ENCODE results near the gene P2RY12. TPM values are rescaled to one million over a fixed set of nuclear protein-coding genes. Genes with fewer than 3 reads are reported as not detected.

The P2RY12 gene
- total and polyA plus RNA-seq, 12 donors = 0.37 to 13.2 (median 2.6) TPM

DNA sequence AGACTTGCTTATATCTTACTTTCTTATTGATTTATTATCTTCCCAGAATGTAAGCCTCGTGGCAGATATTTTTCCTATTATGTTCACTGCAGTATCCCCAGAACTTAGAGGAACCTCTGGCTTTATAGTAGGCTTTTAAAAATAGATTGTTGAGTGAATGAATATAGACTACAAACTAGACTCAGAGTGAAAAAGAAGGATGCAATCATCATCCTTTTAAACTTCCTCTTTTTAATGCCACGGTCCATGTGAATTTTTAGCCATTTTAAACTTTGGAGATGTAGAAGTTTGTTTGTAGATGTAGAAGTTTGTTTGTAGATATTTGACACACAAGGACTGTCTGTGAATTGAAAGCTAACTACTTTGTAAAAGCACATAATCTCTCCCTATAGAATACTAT, 7.2 kb upstream of the P2RY12 start:
- Histone ChIP-seq H3K9me3 (replicated peaks in 1 of 3) (no peaks in the 10 kb centered on the region), H3K4me3 (no peak overlapping the region), H3K4me1 (replicated peaks in 1 of 2) (no peaks in the 10 kb centered on the region), H3K27ac (no peak overlapping the region), H3K36me3 (replicated peaks in 1 of 2) (no peaks in the 10 kb centered on the region), H3K27me3 (no peaks in the 10 kb centered on the region)
- TF ChIP-seq POLR2A (IDR thresholded peaks at IDR 0.05) = no peak
- TF ChIP-seq, protein P1, sequence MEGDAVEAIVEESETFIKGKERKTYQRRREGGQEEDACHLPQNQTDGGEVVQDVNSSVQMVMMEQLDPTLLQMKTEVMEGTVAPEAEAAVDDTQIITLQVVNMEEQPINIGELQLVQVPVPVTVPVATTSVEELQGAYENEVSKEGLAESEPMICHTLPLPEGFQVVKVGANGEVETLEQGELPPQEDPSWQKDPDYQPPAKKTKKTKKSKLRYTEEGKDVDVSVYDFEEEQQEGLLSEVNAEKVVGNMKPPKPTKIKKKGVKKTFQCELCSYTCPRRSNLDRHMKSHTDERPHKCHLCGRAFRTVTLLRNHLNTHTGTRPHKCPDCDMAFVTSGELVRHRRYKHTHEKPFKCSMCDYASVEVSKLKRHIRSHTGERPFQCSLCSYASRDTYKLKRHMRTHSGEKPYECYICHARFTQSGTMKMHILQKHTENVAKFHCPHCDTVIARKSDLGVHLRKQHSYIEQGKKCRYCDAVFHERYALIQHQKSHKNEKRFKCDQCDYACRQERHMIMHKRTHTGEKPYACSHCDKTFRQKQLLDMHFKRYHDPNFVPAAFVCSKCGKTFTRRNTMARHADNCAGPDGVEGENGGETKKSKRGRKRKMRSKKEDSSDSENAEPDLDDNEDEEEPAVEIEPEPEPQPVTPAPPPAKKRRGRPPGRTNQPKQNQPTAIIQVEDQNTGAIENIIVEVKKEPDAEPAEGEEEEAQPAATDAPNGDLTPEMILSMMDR (IDR thresholded peaks at IDR 0.05) = no peak
- DNase-seq = no peak
- 61 to 75% (median 70%) methylated on average over 2 of the region's 2 CpGs for WGBS, 4 donors
- intact Hi-C loops (cut with DNase I) = no loop called here

DNA sequence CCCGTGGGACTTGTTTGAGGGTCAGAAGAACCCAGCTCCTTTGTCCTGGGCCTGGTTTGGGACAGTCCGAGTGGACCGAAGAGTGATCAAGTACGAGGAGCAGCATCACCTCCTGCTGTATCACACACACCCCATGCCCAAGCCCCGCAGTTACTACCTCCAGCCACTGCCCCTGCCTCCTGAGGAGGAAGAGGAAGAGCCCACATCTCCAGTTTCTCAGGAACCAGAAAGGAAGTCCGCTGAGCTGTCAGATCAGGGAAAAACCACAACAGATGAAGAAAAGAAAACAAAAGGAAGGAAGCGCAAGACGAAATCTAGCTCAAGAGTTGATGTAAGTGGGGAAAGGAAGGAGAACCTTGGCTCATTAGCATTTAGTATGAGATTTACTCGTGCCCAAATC, 3.3 kb upstream of the P2RY12 start:
- Histone ChIP-seq H3K36me3 (replicated peaks in 1 of 2) (no peaks in the 10 kb centered on the region), H3K27ac (peak overlapping the region in 1 of 5 donors; percentile 55), H3K4me1 (replicated peaks in 1 of 2) (peaks cover 0 to 16% of the 10 kb centered on the region in 2 donors), H3K27me3 (no peaks in the 10 kb centered on the region), H3K9me3 (replicated peaks in 1 of 3) (no peaks in the 10 kb centered on the region), H3K4me3 (no peak overlapping the region)
- intact Hi-C loops (cut with DNase I) = no loop called here
- TF ChIP-seq, protein P1 (IDR thresholded peaks at IDR 0.05) = no peak
- TF ChIP-seq POLR2A (IDR thresholded peaks at IDR 0.05) = no peak
- 80 to 87% (median 85%) methylated on average over 9 of the region's 9 CpGs for WGBS, 4 donors
- peak in 1 of 7 donors; percentile 10 for DNase-seq

DNA sequence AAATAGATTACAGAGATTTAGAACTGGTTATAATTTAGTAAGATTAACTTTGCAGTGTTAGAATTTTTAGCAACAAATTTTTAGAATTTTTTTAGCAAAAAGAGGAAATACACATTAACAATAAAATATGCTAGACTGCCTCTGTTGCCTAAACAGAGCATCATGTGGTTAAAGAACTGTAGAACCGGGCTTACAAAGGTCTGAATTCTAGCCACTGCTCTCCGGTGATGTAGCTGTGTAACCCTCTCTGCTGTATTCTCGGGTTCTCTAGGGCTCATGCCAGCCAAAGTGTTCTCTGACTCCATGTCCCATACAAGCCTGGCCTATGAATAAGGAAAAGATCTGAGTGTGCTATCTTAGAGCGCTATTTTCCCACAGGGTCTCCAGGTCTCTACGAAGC, 2.9 kb upstream of the P2RY12 start:
- no peaks in the 10 kb centered on the region for H3K27me3 ChIP-seq
- DNase-seq = no peak
- peak overlapping the region in 1 of 5 donors; percentile 55 for H3K27ac ChIP-seq
- intact Hi-C loops (cut with DNase I) = no loop called here
- TF ChIP-seq POLR2A (IDR thresholded peaks at IDR 0.05) = no peak
- TF ChIP-seq, protein P1 (IDR thresholded peaks at IDR 0.05) = no peak
- no peaks in the 10 kb centered on the region for H3K36me3 ChIP-seq (replicated peaks in 1 of 2)
- no peaks in the 10 kb centered on the region for H3K9me3 ChIP-seq (replicated peaks in 1 of 3)
- H3K4me3 ChIP-seq = no peak overlapping the region
- H3K4me1 ChIP-seq (replicated peaks in 1 of 2) = peaks cover 0 to 16% of the 10 kb centered on the region in 2 donors
- WGBS, 4 donors = 81 to 90% (median 86%) methylated on average over 4 to 5 of the region's 5 CpGs

DNA sequence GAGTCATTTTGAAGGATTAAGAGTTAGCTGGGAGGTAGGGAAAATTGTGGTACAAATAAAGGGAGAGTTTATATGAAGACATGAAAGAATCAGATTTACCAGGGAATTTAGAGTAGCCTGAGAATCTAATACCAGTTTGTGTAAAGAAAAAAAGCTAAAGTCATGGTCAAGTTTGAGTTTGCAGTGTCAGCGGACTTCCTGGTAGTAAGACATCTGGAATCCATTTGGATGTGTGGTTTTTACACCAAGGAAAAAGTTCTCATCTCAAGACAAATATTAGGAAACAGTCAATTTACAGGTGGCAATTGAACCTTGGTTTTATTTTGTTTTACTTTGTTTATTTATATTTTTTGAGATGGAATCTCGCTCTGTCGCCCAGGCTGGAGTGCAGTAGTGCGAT, 1.5 kb upstream of the P2RY12 start:
- Histone ChIP-seq H3K27ac (no peak overlapping the region), H3K27me3 (no peaks in the 10 kb centered on the region), H3K36me3 (replicated peaks in 1 of 2) (no peaks in the 10 kb centered on the region), H3K4me1 (replicated peaks in 1 of 2) (peaks cover 0 to 16% of the 10 kb centered on the region in 2 donors), H3K9me3 (replicated peaks in 1 of 3) (no peaks in the 10 kb centered on the region), H3K4me3 (no peak overlapping the region)
- 80 to 98% (median 89%) methylated on average over 4 of the region's 4 CpGs for whole genome bisulfite sequencing, 4 donors
- intact Hi-C loops (cut with DNase I) = no loop called here
- no peak for TF ChIP-seq POLR2A (IDR thresholded peaks at IDR 0.05)
- TF ChIP-seq, protein P1 (IDR thresholded peaks at IDR 0.05) = no peak
- no peak for DNase-seq
